A673 (cell line): ENCODE measurements around the gene CMTM8. TPM values are rescaled to one million over a fixed set of nuclear protein-coding genes. Genes with fewer than 3 reads are reported as not detected.

Experiments
- BruUV-seq: library from RNA; stranded (reverse); fragments of 400-500 nt; replicated peaks from 2 replicates; lab custom pipeline; 2021; lab: Mats Ljungman, UMichigan
- CTCF ChIA-PET: fragments of 300-600 bp; sonication (Branson Sonifier 250); formaldehyde crosslinking; loops from one replicate; lab custom pipeline; 2022; ENCODE audit warnings: antibody characterized with exemption; lab: Charles Lee
- POLR2A ChIA-PET: fragments of 300-600 bp; sonication (Branson Sonifier 250); formaldehyde crosslinking; loops from one replicate; lab custom pipeline; 2022; ENCODE audit warnings: antibody characterized with exemption; ENCODE audit not compliant: low non-redundant PET; lab: Charles Lee
- DNase-seq: peaks from one replicate; pipeline ENCODE4 v3.0.0-alpha.2; 2015; ENCODE audit warnings: low spot score
- H3K27ac ChIP-seq: fragments of 200-600 bp; sonication (generic); 2 replicates; pipeline ENCODE4 v1.5.1; 2016; ENCODE audit warnings: mixed run types, low read depth, mild to moderate bottlenecking, mixed read lengths, antibody characterized with exemption, low read length; ENCODE audit not compliant: poor library complexity, severe bottlenecking
- H3K27me3 ChIP-seq: fragments of 200-600 bp; sonication (generic); replicated peaks from 2 replicates; pipeline ENCODE4 v1.6.1; 2017; ENCODE audit warnings: mixed run types, low read depth, mild to moderate bottlenecking, mixed read lengths, antibody characterized with exemption, low read length; ENCODE audit not compliant: insufficient read depth, poor library complexity
- H3K36me3 ChIP-seq: fragments of 200-600 bp; sonication (generic); 2 replicates; pipeline ENCODE4 v1.6.1; 2016; ENCODE audit warnings: mixed run types, mild to moderate bottlenecking, mixed read lengths, antibody characterized with exemption, low read length; ENCODE audit not compliant: insufficient read depth, poor library complexity, severe bottlenecking
- H3K4me1 ChIP-seq: fragments of 200-600 bp; sonication (generic); 2 replicates; pipeline ENCODE4 v1.6.1; 2017; ENCODE audit warnings: mixed run types, mild to moderate bottlenecking, mixed read lengths, antibody characterized with exemption, low read length; ENCODE audit not compliant: insufficient read depth, poor library complexity, severe bottlenecking
- H3K4me3 ChIP-seq: fragments of 200-600 bp; sonication (generic); 2 replicates; pipeline ENCODE4 v1.5.1; 2016; ENCODE audit warnings: low read depth, mixed run types, mild to moderate bottlenecking, mixed read lengths, low read length; ENCODE audit not compliant: poor library complexity, severe bottlenecking
- H3K9me3 ChIP-seq: fragments of 200-600 bp; sonication (generic); 2 replicates; pipeline ENCODE4 v1.6.1; 2016; ENCODE audit warnings: mixed run types, low read depth, mild to moderate bottlenecking, mixed read lengths, antibody characterized with exemption, low read length; ENCODE audit not compliant: poor library complexity, severe bottlenecking
- EZH2 ChIP-seq: fragments of 200-600 bp; sonication (generic); IDR thresholded peaks from 2 replicates; pipeline ENCODE4 v1.6.1; 2017; ENCODE audit warnings: borderline replicate concordance, low read depth, mild to moderate bottlenecking, mixed read lengths, antibody characterized with exemption, low read length; ENCODE audit not compliant: poor library complexity, severe bottlenecking
- intact Hi-C: fragments of 100-400 bp; cut with micrococcal nuclease; formaldehyde crosslinking; loops from one replicate; pipeline ENCODE4 v1.10.0; 2022; ENCODE audit not compliant: unreplicated experiment
- total RNA-seq: library from RNA; stranded (reverse); gene quantifications from 2 replicates; pipeline ENCODE4 v1.2.3, GENCODE V29; 2021
- TF ChIP-seq, protein P1 (sequence below): fragments of 300-800, 200-600 bp; sonication (generic); conservative IDR thresholded peaks from 2 replicates; pipeline ENCODE4 v1.5.1; 2017; ENCODE audit warnings: low read depth, mild to moderate bottlenecking, antibody characterized with exemption, low read length, moderate library complexity, mixed read lengths

The CMTM8 gene
- total RNA-seq, 1 experiment from 2014 or later = 2.1 TPM

DNA sequence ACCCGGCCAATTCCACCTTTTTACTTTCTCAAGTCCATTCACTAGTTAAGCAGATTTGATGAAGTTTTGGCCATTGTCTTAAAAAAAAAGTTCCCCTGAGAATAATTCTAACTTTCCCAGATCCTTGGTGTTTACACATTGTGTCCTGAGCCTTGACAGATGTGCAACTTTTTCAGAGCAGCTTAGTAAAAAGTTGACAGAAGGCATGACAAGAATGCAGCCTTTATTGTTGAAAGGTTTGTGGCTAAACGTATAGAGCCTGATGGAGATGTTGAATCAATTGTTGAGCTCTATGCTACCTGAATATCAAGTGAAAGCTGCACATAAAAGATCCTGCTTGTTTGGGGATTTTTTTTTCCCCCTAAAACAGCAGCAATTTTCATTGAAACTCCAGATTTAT lies 77.8 kb downstream of the CMTM8 start:
- H3K9me3 ChIP-seq = no peaks in the 10 kb centered on the region
- H3K4me3 ChIP-seq = no peak overlapping the region
- no peaks in the 10 kb centered on the region for H3K4me1 ChIP-seq
- DNase-seq = no peak
- no peak for TF ChIP-seq EZH2
- TF ChIP-seq, protein P1, sequence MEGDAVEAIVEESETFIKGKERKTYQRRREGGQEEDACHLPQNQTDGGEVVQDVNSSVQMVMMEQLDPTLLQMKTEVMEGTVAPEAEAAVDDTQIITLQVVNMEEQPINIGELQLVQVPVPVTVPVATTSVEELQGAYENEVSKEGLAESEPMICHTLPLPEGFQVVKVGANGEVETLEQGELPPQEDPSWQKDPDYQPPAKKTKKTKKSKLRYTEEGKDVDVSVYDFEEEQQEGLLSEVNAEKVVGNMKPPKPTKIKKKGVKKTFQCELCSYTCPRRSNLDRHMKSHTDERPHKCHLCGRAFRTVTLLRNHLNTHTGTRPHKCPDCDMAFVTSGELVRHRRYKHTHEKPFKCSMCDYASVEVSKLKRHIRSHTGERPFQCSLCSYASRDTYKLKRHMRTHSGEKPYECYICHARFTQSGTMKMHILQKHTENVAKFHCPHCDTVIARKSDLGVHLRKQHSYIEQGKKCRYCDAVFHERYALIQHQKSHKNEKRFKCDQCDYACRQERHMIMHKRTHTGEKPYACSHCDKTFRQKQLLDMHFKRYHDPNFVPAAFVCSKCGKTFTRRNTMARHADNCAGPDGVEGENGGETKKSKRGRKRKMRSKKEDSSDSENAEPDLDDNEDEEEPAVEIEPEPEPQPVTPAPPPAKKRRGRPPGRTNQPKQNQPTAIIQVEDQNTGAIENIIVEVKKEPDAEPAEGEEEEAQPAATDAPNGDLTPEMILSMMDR = no peak
- ChIA-PET POLR2A (no interaction called here), CTCF (no interaction called here)
- no TSS peak for BruUV-seq
- intact Hi-C loops = no loop called here
- H3K27me3 ChIP-seq = no peaks in the 10 kb centered on the region
- H3K36me3 ChIP-seq = no peaks in the 10 kb centered on the region
- no peak overlapping the region for H3K27ac ChIP-seq

DNA sequence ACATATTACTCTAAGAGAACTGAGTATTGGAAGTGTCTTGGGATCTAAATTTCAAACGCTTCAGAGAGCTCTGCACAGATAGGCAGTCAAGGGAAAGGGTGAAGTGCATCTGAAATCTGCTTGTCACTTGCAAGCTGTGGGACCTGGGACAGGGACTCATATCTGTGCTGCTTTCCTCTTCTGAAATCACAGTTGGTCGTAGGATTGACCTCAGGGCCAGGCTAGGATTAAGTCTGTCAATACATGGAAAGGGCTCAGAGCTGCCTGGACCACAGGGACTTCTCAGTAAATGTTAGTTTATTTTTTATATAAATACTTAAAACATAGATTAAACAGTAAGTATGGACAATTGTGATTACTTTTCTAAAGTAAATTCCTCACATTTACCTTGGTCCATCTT lies 78.5 kb downstream of the CMTM8 start:
- Histone ChIP-seq H3K36me3 (no peaks in the 10 kb centered on the region), H3K27me3 (no peaks in the 10 kb centered on the region), H3K27ac (no peak overlapping the region), H3K9me3 (no peaks in the 10 kb centered on the region), H3K4me1 (no peaks in the 10 kb centered on the region), H3K4me3 (no peak overlapping the region)
- no TSS peak for BruUV-seq
- DNase-seq = no peak
- intact Hi-C loops = no loop called here
- CTCF ChIA-PET = no interaction called here
- TF ChIP-seq, protein P1 = no peak
- TF ChIP-seq EZH2 = no peak
- POLR2A ChIA-PET = no interaction called here

DNA sequence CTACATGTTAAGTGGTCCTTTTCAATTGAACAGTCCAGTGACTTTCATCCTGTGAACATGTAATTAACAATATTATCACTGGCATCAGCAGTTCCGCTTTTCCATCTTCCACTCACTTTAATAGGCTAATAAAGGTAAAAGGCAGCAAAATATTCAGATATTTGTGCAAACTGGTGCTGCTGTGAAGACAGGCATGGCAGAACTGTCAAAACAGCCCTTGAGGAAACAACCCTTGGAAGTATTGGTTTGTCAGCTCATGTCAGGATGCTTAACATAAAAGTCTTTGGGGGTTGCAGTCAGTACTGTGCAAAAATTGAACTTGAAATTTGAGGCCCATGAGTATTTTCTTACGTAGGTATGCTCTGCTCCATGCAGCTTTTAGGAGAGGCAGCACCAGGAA lies 81.1 kb downstream of the CMTM8 start:
- Histone ChIP-seq H3K27ac (no peak overlapping the region), H3K4me3 (no peak overlapping the region), H3K9me3 (no peaks in the 10 kb centered on the region), H3K36me3 (no peaks in the 10 kb centered on the region), H3K27me3 (no peaks in the 10 kb centered on the region), H3K4me1 (no peaks in the 10 kb centered on the region)
- intact Hi-C loops = no loop called here
- CTCF ChIA-PET = no interaction called here
- DNase-seq = no peak
- TF ChIP-seq, protein P1 = no peak
- TF ChIP-seq EZH2 = no peak
- POLR2A ChIA-PET = no interaction called here
- no TSS peak for BruUV-seq
